K562 (cell line): ENCODE measurements around the gene MYH11. TPM values are rescaled to one million over a fixed set of nuclear protein-coding genes. Genes with fewer than 3 reads are reported as not detected.
A peak's percentile ranks its signal among the peaks of the same experiment; 100 is the strongest.

Experiments
- ATAC-seq: fragments of 200-7000 bp; cut with Tn5 transposase; 3 replicates; pipeline ENCODE4 v1.9.1; 2020; ENCODE audit warnings: moderate library complexity
- BruUV-seq: library from RNA; stranded (reverse); fragments of 400-500 nt; replicated peaks from 2 replicates; lab custom pipeline; 2021; lab: Mats Ljungman, UMichigan
- CTCF ChIA-PET: fragments of 300-600 bp; formaldehyde crosslinking; extraction: SDS; loops from one replicate; lab custom pipeline; 2021; ENCODE audit warnings: low intra/inter-chr PET ratio; lab: Yijun Ruan, JAX
- POLR2A ChIA-PET: fragments of 300-600, 350-650 bp; sonication (Branson Sonifier 250); formaldehyde crosslinking; extraction: SDS; loops from one replicate; lab custom pipeline; 2021; ENCODE audit warnings: antibody characterized with exemption, inconsistent platforms; lab: Yijun Ruan, JAX
- DNase-seq, 4 experiments: peaks; one replicate each; pipeline versions ENCODE4 v3.0.0 to v3.0.0-alpha.2; 2011 to 2018; ENCODE audit warnings: low spot score in 3 of 4, mixed read lengths in 3 of 4; ENCODE audit errors: extremely low read depth in 1 of 4
- FAIRE-seq: peaks from 2 replicates; lab custom pipeline; 2011; peaks lifted over from hg19 to GRCh38; lab: Jason Lieb, UNC
- H2AFZ ChIP-seq: 2 replicates; pipeline ENCODE4 v1.6.0; 2011; ENCODE audit warnings: low read depth, low read length, control low read depth, inconsistent platforms
- H3K27ac ChIP-seq: fragments of 200-600 bp; 3 replicates; pipeline ENCODE4 v1.8.0; 2011; ENCODE audit warnings: low read depth, mild to moderate bottlenecking, control low read depth, inconsistent platforms, low read length, moderate library complexity, mixed read lengths; ENCODE audit errors: extremely low read depth
- H3K27me3 ChIP-seq, 2 experiments: fragments of 300-600 bp in 1 of 2; 2 replicates in 1 of 2; 3 replicates in 1 of 2; pipeline versions ENCODE4 v1.6.0 to v1.8.0; 2011; ENCODE audit warnings: inconsistent platforms in 2 of 2, low read length in 2 of 2, mild to moderate bottlenecking in 1 of 2, mixed read lengths in 1 of 2, moderate library complexity in 1 of 2; ENCODE audit not compliant: control insufficient read depth in 2 of 2, insufficient read depth in 2 of 2
- H3K36me3 ChIP-seq: fragments of 300-600 bp; 3 replicates; pipeline ENCODE4 v1.8.0; 2011; ENCODE audit warnings: mild to moderate bottlenecking, low read length, inconsistent platforms; ENCODE audit not compliant: control insufficient read depth, insufficient read depth
- H3K4me1 ChIP-seq, 2 experiments: fragments of 200-600 bp in 1 of 2; replicated peaks in 1 of 2; 2 replicates in 1 of 2; 3 replicates in 1 of 2; pipeline versions ENCODE4 v1.5.1 to v1.8.0; 2011; ENCODE audit warnings: inconsistent platforms in 2 of 2, low read length in 2 of 2, mild to moderate bottlenecking in 1 of 2, mixed read lengths in 1 of 2, moderate library complexity in 1 of 2; ENCODE audit not compliant: control insufficient read depth in 2 of 2, insufficient read depth in 2 of 2
- H3K4me2 ChIP-seq: 2 replicates; pipeline ENCODE4 v1.6.1; 2011; ENCODE audit warnings: low read length, control low read depth, inconsistent platforms, mixed read lengths; ENCODE audit not compliant: insufficient read depth
- H3K4me3 ChIP-seq: fragments of 200-600 bp; sonication (generic), shearing (Covaris generic); 2 replicates; pipeline ENCODE4 v1.5.1; 2016; ENCODE audit warnings: control low read depth, inconsistent platforms
- H3K79me2 ChIP-seq: fragments of 200-600 bp; 3 replicates; pipeline ENCODE4 v1.8.0; 2011; ENCODE audit warnings: low read length, inconsistent platforms; ENCODE audit not compliant: control insufficient read depth, insufficient read depth
- H3K9ac ChIP-seq, 2 experiments: 2 replicates each; pipeline versions ENCODE4 v1.6.0 to v1.6.1; 2011; ENCODE audit warnings: low read depth in 2 of 2, low read length in 2 of 2, control low read depth in 1 of 2, inconsistent platforms in 1 of 2, mild to moderate bottlenecking in 1 of 2, mixed read lengths in 1 of 2; ENCODE audit not compliant: insufficient read depth in 1 of 2
- H3K9me1 ChIP-seq: one replicate; pipeline ENCODE4 v1.6.0; 2011; ENCODE audit warnings: inconsistent platforms, mild to moderate bottlenecking, low read length, moderate library complexity; ENCODE audit not compliant: control insufficient read depth, insufficient read depth
- H3K9me3 ChIP-seq: replicated peaks from 2 replicates; pipeline ENCODE4 v1.5.1; 2011; ENCODE audit warnings: low read depth, low read length, inconsistent platforms; ENCODE audit not compliant: control insufficient read depth, insufficient read depth
- H4K20me1 ChIP-seq: replicated peaks from 2 replicates; pipeline ENCODE4 v1.6.1; 2011; ENCODE audit warnings: low read length, inconsistent platforms, mixed read lengths; ENCODE audit not compliant: control insufficient read depth, insufficient read depth
- CBFB ChIP-seq: sonication (generic); formaldehyde crosslinking; IDR thresholded peaks from 2 replicates; pipeline ENCODE4 v1.4.0; 2020; ENCODE audit warnings: mild to moderate bottlenecking, missing genetic modification reagents
- POU5F1 ChIP-seq: fragments of 150-350 bp; IDR thresholded peaks from 2 replicates; pipeline ENCODE4 v1.6.1; 2014; ENCODE audit warnings: borderline replicate concordance, low read length, low read depth, mild to moderate bottlenecking; ENCODE audit not compliant: partially characterized antibody
- TFE3 ChIP-seq: fragments of 450-650 bp; formaldehyde crosslinking; IDR thresholded peaks from 2 replicates; pipeline ENCODE4 v1.4.0; 2020; ENCODE audit warnings: mild to moderate bottlenecking, mixed read lengths
- WGBS: fragments of 100-300 bp; shearing (Covaris generic); methylation state at CpG from one replicate; pipeline ENCODE4 v1.1.6; 2016; ENCODE audit warnings: low coverage, mixed read lengths; ENCODE audit not compliant: insufficient coverage; ENCODE audit errors: missing lambda C conversion rate; 5-methylcytosine and 5-hydroxymethylcytosine counted together
- in situ Hi-C: fragments of 300-500 bp; cut with MboI; formaldehyde crosslinking; loops from 4 replicates; pipeline ENCODE4 v1.15.0; 2018; ENCODE audit warnings: inconsistent platforms, mixed read lengths
- intact Hi-C: fragments of 100-400 bp; cut with micrococcal nuclease; formaldehyde crosslinking; loops from 2 replicates; pipeline ENCODE4 v1.14.2; 2022
- polyA plus RNA-seq, 8 experiments: library from polyadenylated mRNA; depleted of rRNA in 4 of 8; stranded (reverse) in 5 of 8; unstranded in 3 of 8; fragments of >200 nt; fragmentation: Nextera tagmentation in 2 of 8; fragmentation: Illumina TruSeq in 1 of 8; extraction: Ambion mirVana in 2 of 8; extraction: Trizol in 1 of 8; gene quantifications; 2 replicates each; pipeline versions ENCODE4 v1.2.1 to v1.2.3, GENCODE V29; 2011 to 2014; ENCODE audit warnings: inconsistent platforms in 1 of 8, missing spikeins in 1 of 8
- total RNA-seq, 7 experiments: library from RNA; depleted of rRNA in 6 of 7; stranded (reverse); fragments of >200 nt in 6 of 7; fragmentation: Illumina TruSeq in 2 of 7; extraction: Trizol in 2 of 7; gene quantifications; 2 replicates each; pipeline versions ENCODE4 v1.2.1 to v1.2.3, GENCODE V29; 2011 to 2021; ENCODE audit warnings: low replicate concordance in 1 of 7

The MYH11 gene
- total and polyA plus RNA-seq, 9 of the 15 experiments (the other 6 are each of a cell fraction or from before 2014, with no cell fraction given), result 0.05 to 0.47 (median 0.08) TPM; not detected in 5

GRCh38 chr16:15900901-15901500, 44.2 kb upstream of the MYH11 start:
- intact Hi-C loops, result no loop called here
- Histone ChIP-seq H3K27me3 (no peaks in the 10 kb centered on the region), H3K36me3 (no peaks in the 10 kb centered on the region), H3K79me2 (no peaks in the 10 kb centered on the region), H4K20me1 (no peaks in the 10 kb centered on the region), H3K4me3 (no peak overlapping the region), H3K9ac (no peak overlapping the region), H3K4me2 (no peak overlapping the region), H3K27ac (no peak overlapping the region), H3K9me3 (no peaks in the 10 kb centered on the region), H3K4me1 (peaks cover 16 to 26% of the 10 kb centered on the region in 2 experiments), H3K9me1 (no peaks in the 10 kb centered on the region), H2AFZ (no peak overlapping the region)
- no TSS peak for BruUV-seq
- in situ Hi-C loops, result no loop called here
- no peak for ATAC-seq
- no peak for DNase-seq
- 0 out of 2 replicates have a peak, but pooled peaks have one; percentile 5 for TF ChIP-seq TFE3 (CRISPR knock-in tag)
- TF ChIP-seq POU5F1, result no peak
- TF ChIP-seq CBFB (CRISPR knock-in tag), result no peak
- ChIA-PET CTCF (no interaction called here), POLR2A (interaction anchor here (4.4 kb wide), 1 partner anchor 13 kb away, joined by 16 read pairs; the partner anchor contains the start of gene CEP20)
- 42% methylated on average over 6 of the region's 6 CpGs for WGBS
- no peak for FAIRE-seq
